IPS DF 19.7 (cell line): ENCODE data around the gene SPAG8.

ENCODE experiments used
- DNase-seq: peaks from one replicate; pipeline ENCODE4 v3.0.0-alpha.2; 2013; ENCODE audit warnings: low read depth, low spot score

The SPAG8 gene

GRCh38 chr9:35811381-35812024 lies 559 bp downstream of the SPAG8 start:
- DNase-seq: no peak

- no peak for DNase-seq
Observed at GRCh38 chr9:35810122-35810521, 1.9 kb downstream of the SPAG8 start.

- DNase-seq: no peak
Observed at GRCh38 chr9:35808433-35808832, 3.6 kb downstream of the SPAG8 start.

GRCh38 chr9:35806101-35806500 lies 6.0 kb downstream of the SPAG8 start:
- DNase-seq: no peak

- no peak for DNase-seq
Observed at GRCh38 chr9:35801328-35802128, 10.5 kb downstream of the SPAG8 start.

- DNase-seq: no peak
Observed at GRCh38 chr9:35800530-35800929, 11.5 kb downstream of the SPAG8 start.

- no peak for DNase-seq
Observed at GRCh38 chr9:35798658-35799374, 13.2 kb downstream of the SPAG8 start.

- no peak for DNase-seq
Observed at GRCh38 chr9:35797311-35798109, 14.6 kb downstream of the SPAG8 start.

- no peak for DNase-seq
Observed at GRCh38 chr9:35795695-35796094, 16.4 kb downstream of the SPAG8 start.

- DNase-seq: no peak
Observed at GRCh38 chr9:35793461-35793860, 18.6 kb downstream of the SPAG8 start.

- no peak for DNase-seq
Observed at GRCh38 chr9:35792826-35793225, 19.2 kb downstream of the SPAG8 start.

- DNase-seq: no peak
Observed at GRCh38 chr9:35792024-35792813, 19.8 kb downstream of the SPAG8 start.

- DNase-seq: no peak
Observed at GRCh38 chr9:35791297-35791921, 20.7 kb downstream of the SPAG8 start, which contains the start of gene NPR2. Gene NPR2, plus strand, starts transcription at chr9:35791591. Its CDS starts 818 bp downstream, at chr9:35792409.

- peak; percentile 42 for DNase-seq
Observed at GRCh38 chr9:35790385-35791296, 21.4 kb downstream of the SPAG8 start.

GRCh38 chr9:35790025-35790384 lies 22.1 kb downstream of the SPAG8 start:
- no peak for DNase-seq

- DNase-seq: no peak
Observed at GRCh38 chr9:35789541-35789940, 22.5 kb downstream of the SPAG8 start.

GRCh38 chr9:35783418-35783817 lies 28.6 kb downstream of the SPAG8 start:
- DNase-seq: no peak

GRCh38 chr9:35781066-35781465 lies 31.0 kb downstream of the SPAG8 start:
- DNase-seq: no peak

GRCh38 chr9:35778496-35778895 lies 33.6 kb downstream of the SPAG8 start:
- DNase-seq: no peak
